Caco-2 (cell line): ENCODE data around the gene KCTD6. TPM values are rescaled to one million over a fixed set of nuclear protein-coding genes. Genes with fewer than 3 reads are reported as not detected.

Experiments
- BruUV-seq: library from RNA; stranded (reverse); fragments of 400-500 nt; replicated peaks from 2 replicates; lab custom pipeline; 2021; lab: Mats Ljungman, UMichigan
- CTCF ChIA-PET: fragments of 300-600 bp; sonication (Branson Sonifier 250); formaldehyde crosslinking; loops from one replicate; lab custom pipeline; 2022; ENCODE audit warnings: antibody characterized with exemption; lab: Charles Lee
- POLR2A ChIA-PET: fragments of 300-600 bp; sonication (Branson Sonifier 250); formaldehyde crosslinking; loops from one replicate; lab custom pipeline; 2022; ENCODE audit warnings: antibody characterized with exemption; lab: Charles Lee
- DNase-seq, 2 experiments: peaks; one replicate each; pipeline versions ENCODE4 v3.0.0 to v3.0.0-alpha.2; 2020 to 2022
- H3K27me3 ChIP-seq: replicated peaks from 2 replicates; pipeline ENCODE4 v1.6.0; 2011; ENCODE audit warnings: low read length; ENCODE audit not compliant: control insufficient read depth, insufficient read depth
- H3K36me3 ChIP-seq: 2 replicates; pipeline ENCODE4 v1.5.1; 2011; ENCODE audit warnings: low read length; ENCODE audit not compliant: control insufficient read depth, insufficient read depth
- H3K4me1 ChIP-seq: fragments of 250-450 bp; sonication (Bioruptor Pico); 2 replicates; pipeline ENCODE4 v1.5.1; 2020; ENCODE audit warnings: mild to moderate bottlenecking
- H3K4me3 ChIP-seq: 2 replicates; pipeline ENCODE4 v1.5.1; 2011; ENCODE audit warnings: low read depth, mild to moderate bottlenecking, control low read depth, low read length
- H3K9me3 ChIP-seq: fragments of 250-450 bp; sonication (Bioruptor Pico); 2 replicates; pipeline ENCODE4 v1.5.1; 2020; ENCODE audit warnings: mild to moderate bottlenecking, moderate library complexity
- H3K27ac Mint-ChIP-seq: one replicate; pipeline ENCODE4 v1.8.0; 2022; ENCODE audit warnings: mixed read lengths; ENCODE audit not compliant: unreplicated experiment
- H3K27me3 Mint-ChIP-seq: one replicate; pipeline ENCODE4 v1.8.0; 2022; ENCODE audit warnings: mixed read lengths; ENCODE audit not compliant: insufficient read depth, unreplicated experiment
- H3K36me3 Mint-ChIP-seq: one replicate; pipeline ENCODE4 v1.8.0; 2022; ENCODE audit warnings: mild to moderate bottlenecking, mixed read lengths; ENCODE audit not compliant: insufficient read depth, unreplicated experiment
- H3K4me1 Mint-ChIP-seq: one replicate; pipeline ENCODE4 v1.8.0; 2022; ENCODE audit warnings: low read depth, mixed read lengths; ENCODE audit not compliant: unreplicated experiment
- H3K4me3 Mint-ChIP-seq: one replicate; pipeline ENCODE4 v1.8.0; 2022; ENCODE audit warnings: mild to moderate bottlenecking, moderate library complexity, mixed read lengths; ENCODE audit not compliant: unreplicated experiment
- H3K9me3 Mint-ChIP-seq: one replicate; pipeline ENCODE4 v1.8.0; 2022; ENCODE audit warnings: mixed read lengths; ENCODE audit not compliant: unreplicated experiment
- CTCF ChIP-seq, 2 experiments: fragments of 200-600 bp in 1 of 2; IDR thresholded peaks; 1 replicate in 1 of 2; 2 replicates in 1 of 2; pipeline versions ENCODE4 v1.5.1 to v1.8.0; 2011 to 2022; ENCODE audit warnings: antibody characterized with exemption in 1 of 2, control low read depth in 1 of 2, inconsistent platforms in 1 of 2, low read depth in 1 of 2, low read length in 1 of 2, mild to moderate bottlenecking in 1 of 2, moderate library complexity in 1 of 2; ENCODE audit not compliant: insufficient read depth in 1 of 2, severe bottlenecking in 1 of 2, unreplicated experiment in 1 of 2
- intact Hi-C: fragments of 100-400 bp; cut with micrococcal nuclease; formaldehyde crosslinking; loops from one replicate; pipeline ENCODE4 v1.10.0; 2022; ENCODE audit not compliant: unreplicated experiment
- total RNA-seq: library from RNA; stranded (reverse); gene quantifications from 2 replicates; pipeline ENCODE4 v1.2.3, GENCODE V29; 2022

KCTD6 gene
- total RNA-seq, 1 experiment from 2014 or later: 9.8 TPM

- Histone ChIP-seq H3K9me3 (no peaks in the 10 kb centered on the region), H3K4me3 (peak overlapping the region; percentile 18; the same call in 1 of the 2 replicates), H3K36me3 (peaks cover 1% of the 10 kb centered on the region), H3K27me3 (no peaks in the 10 kb centered on the region), H3K4me1 (peaks cover 52% of the 10 kb centered on the region)
- H3K27ac Mint-ChIP-seq: peak overlapping the region; percentile 52
- ChIA-PET CTCF (interaction anchor here (0.6 to 1.6 kb wide), 11 partner anchors 13 to 348 kb away, joined by 3 to 6 read pairs (median 4); partner anchors contain the start of gene KCTD6), POLR2A (no interaction called here)
- peaks cover 5% of the 10 kb centered on the region for H3K36me3 Mint-ChIP-seq
- H3K4me3 Mint-ChIP-seq: peak overlapping the region; percentile 42
- no peaks in the 10 kb centered on the region for H3K9me3 Mint-ChIP-seq
- no peak for TF ChIP-seq CTCF (IDR thresholded peaks at IDR 0.05; ENCODE audit: insufficient read depth in 1 of 2, low read depth in 1 of 2, low read length in 1 of 2, severe bottlenecking in 1 of 2, unreplicated experiment in 1 of 2)
- intact Hi-C loops: loop anchor here (1.0 to 5.0 kb wide), 3 partner anchors 24 to 209 kb away; no protein-coding TSS in a partner anchor
- no TSS peak for BruUV-seq
- peak; percentile 86 to 96 for DNase-seq
- peaks cover 42% of the 10 kb centered on the region for H3K4me1 Mint-ChIP-seq
- H3K27me3 Mint-ChIP-seq: no peaks in the 10 kb centered on the region
These were observed 43.9 kb downstream of the KCTD6 start for GRCh38 chr3:58535531-58536500.

GRCh38 chr3:58536501-58537411, 44.9 kb downstream of the KCTD6 start, which contains the start of gene ACOX2:
TSS of gene ACOX2 (minus strand) at chr3:58537190. CDS start at chr3:58535106, 2,084 bp downstream.
- H3K9me3 Mint-ChIP-seq: no peaks in the 10 kb centered on the region
- peaks cover 52% of the 10 kb centered on the region for H3K4me1 ChIP-seq
- POLR2A ChIA-PET: no interaction called here
- CTCF ChIA-PET: interaction anchor here (0.6 to 1.8 kb wide), 10 partner anchors 14 to 341 kb away, joined by 3 to 6 read pairs (median 4); partner anchors contain the start of gene KCTD6
- peak within 1 kb of the TSS; percentile 18 for H3K4me3 ChIP-seq
- no peak for DNase-seq
- peaks cover 42% of the 10 kb centered on the region for H3K4me1 Mint-ChIP-seq
- TF ChIP-seq CTCF (IDR thresholded peaks at IDR 0.05; ENCODE audit: insufficient read depth in 1 of 2, low read depth in 1 of 2, low read length in 1 of 2, severe bottlenecking in 1 of 2, unreplicated experiment in 1 of 2): no peak
- no peaks in the 10 kb centered on the region for H3K27me3 Mint-ChIP-seq
- H3K9me3 ChIP-seq: no peaks in the 10 kb centered on the region
- no peaks in the 10 kb centered on the region for H3K27me3 ChIP-seq
- peak within 1 kb of the TSS; percentile 52 for H3K27ac Mint-ChIP-seq
- peaks cover 1% of the 10 kb centered on the region; the same call in 1 of the 2 replicates for H3K36me3 ChIP-seq
- H3K4me3 Mint-ChIP-seq: peak within 1 kb of the TSS; percentile 42
- peaks cover 5% of the 10 kb centered on the region for H3K36me3 Mint-ChIP-seq
- intact Hi-C loops: loop anchor here (1.0 to 5.0 kb wide), 3 partner anchors 24 to 209 kb away; no protein-coding TSS in a partner anchor
- BruUV-seq: no TSS peak
